K562 (cell line): Measurements from ENCODE around the gene NCAPG2. TPM values are rescaled to one million over a fixed set of nuclear protein-coding genes. Genes with fewer than 3 reads are reported as not detected.

ENCODE experiments used
- CHAMP1 ChIP-seq: fragments of 450-650 bp; IDR thresholded peaks from 2 replicates; pipeline ENCODE4 v1.6.1; 2016; ENCODE audit warnings: mild to moderate bottlenecking
- CHD1 ChIP-seq: fragments of 200-600 bp; sonication (generic); IDR thresholded peaks from one replicate; pipeline ENCODE4 v1.6.1; 2012; ENCODE audit warnings: mild to moderate bottlenecking, moderate library complexity, low read length, inconsistent platforms
- IFI16 ChIP-seq: fragments of 250-450 bp; sonication (Bioruptor Pico); IDR thresholded peaks from 2 replicates; pipeline ENCODE4 v2.1.2; 2022; ENCODE audit warnings: mild to moderate bottlenecking, inconsistent platforms
- JUN ChIP-seq, 2 experiments: sonication (generic) in 1 of 2; formaldehyde crosslinking in 1 of 2; IDR thresholded peaks; 2 replicates each; pipeline versions ENCODE4 v1.6.1 to v1.8.0; 2012 to 2022; ENCODE audit warnings: borderline replicate concordance in 2 of 2, mild to moderate bottlenecking in 2 of 2, improper control_type of control experiment in 1 of 2, low read depth in 1 of 2, low read length in 1 of 2, missing genetic modification reagents in 1 of 2
- NBN ChIP-seq: fragments of 450-650 bp; IDR thresholded peaks from 2 replicates; pipeline ENCODE4 v1.6.1; 2016; ENCODE audit warnings: low read depth, mild to moderate bottlenecking
- POLR2B ChIP-seq: fragments of 450-650 bp; IDR thresholded peaks from 2 replicates; pipeline ENCODE4 v1.6.1; 2018; ENCODE audit warnings: low read depth; ENCODE audit not compliant: partially characterized antibody
- SUPT5H ChIP-seq: fragments of 450-650 bp; IDR thresholded peaks from 2 replicates; pipeline ENCODE4 v1.6.1; 2016
- TAF15 ChIP-seq: fragments of 200-400 bp; formaldehyde crosslinking; IDR thresholded peaks from 2 replicates; pipeline ENCODE4 v1.6.1; 2017; ENCODE audit warnings: mild to moderate bottlenecking, low read depth, low read length, moderate library complexity
- TBL1XR1 ChIP-seq, 2 experiments: IDR thresholded peaks; 2 replicates each; pipeline ENCODE4 v1.6.1; 2012; ENCODE audit warnings: improper control_type of control experiment in 2 of 2, low read length in 2 of 2, mild to moderate bottlenecking in 1 of 2
- ZNF124 ChIP-seq: sonication (generic); formaldehyde crosslinking; IDR thresholded peaks from 2 replicates; pipeline ENCODE4 v1.8.1; 2022; ENCODE audit warnings: missing genetic modification reagents
- ZNF274 ChIP-seq: IDR thresholded peaks from 2 replicates; pipeline ENCODE4 v1.6.1; 2011; ENCODE audit warnings: low read depth, mild to moderate bottlenecking, low read length, moderate library complexity, borderline replicate concordance
- ZNF41 ChIP-seq: fragments of 250-450 bp; sonication (Bioruptor Pico); conservative IDR thresholded peaks from 2 replicates; pipeline ENCODE4 v1.4.0; 2020; ENCODE audit warnings: mild to moderate bottlenecking
- ZNF445 ChIP-seq: fragments of 250-450 bp; sonication (Bioruptor Pico); IDR thresholded peaks from 2 replicates; pipeline ENCODE4 v1.4.0; 2020; ENCODE audit warnings: low read depth, mild to moderate bottlenecking, moderate library complexity
- ZNF79 ChIP-seq: fragments of 250-450 bp; sonication (Bioruptor Pico); IDR thresholded peaks from 2 replicates; pipeline ENCODE4 v1.4.0; 2020; ENCODE audit warnings: low read depth, mild to moderate bottlenecking, moderate library complexity
- polyA plus RNA-seq, 8 experiments: library from polyadenylated mRNA; depleted of rRNA in 4 of 8; stranded (reverse) in 5 of 8; unstranded in 3 of 8; fragments of >200 nt; fragmentation: Nextera tagmentation in 2 of 8; fragmentation: Illumina TruSeq in 1 of 8; extraction: Ambion mirVana in 2 of 8; extraction: Trizol in 1 of 8; gene quantifications; 2 replicates each; pipeline versions ENCODE4 v1.2.1 to v1.2.3, GENCODE V29; 2011 to 2014; ENCODE audit warnings: inconsistent platforms in 1 of 8, missing spikeins in 1 of 8
- total RNA-seq, 7 experiments: library from RNA; depleted of rRNA in 6 of 7; stranded (reverse); fragments of >200 nt in 6 of 7; fragmentation: Illumina TruSeq in 2 of 7; extraction: Trizol in 2 of 7; gene quantifications; 2 replicates each; pipeline versions ENCODE4 v1.2.1 to v1.2.3, GENCODE V29; 2011 to 2021; ENCODE audit warnings: low replicate concordance in 1 of 7
- TF ChIP-seq, protein P1 (sequence below): sonication (generic); formaldehyde crosslinking; IDR thresholded peaks from 2 replicates; pipeline ENCODE4 v1.8.1; 2023; ENCODE audit warnings: missing genetic modification reagents, mild to moderate bottlenecking, borderline replicate concordance
- TF ChIP-seq, protein P2 (sequence below): sonication (generic); formaldehyde crosslinking; IDR thresholded peaks from 2 replicates; pipeline ENCODE4 v1.8.0; 2023; ENCODE audit warnings: mild to moderate bottlenecking, missing genetic modification reagents

The NCAPG2 gene
- total and polyA plus RNA-seq, 9 of the 15 experiments (the other 6 are each of a cell fraction or from before 2014, with no cell fraction given) = 21.5 to 127 (median 86.1) TPM

DNA sequence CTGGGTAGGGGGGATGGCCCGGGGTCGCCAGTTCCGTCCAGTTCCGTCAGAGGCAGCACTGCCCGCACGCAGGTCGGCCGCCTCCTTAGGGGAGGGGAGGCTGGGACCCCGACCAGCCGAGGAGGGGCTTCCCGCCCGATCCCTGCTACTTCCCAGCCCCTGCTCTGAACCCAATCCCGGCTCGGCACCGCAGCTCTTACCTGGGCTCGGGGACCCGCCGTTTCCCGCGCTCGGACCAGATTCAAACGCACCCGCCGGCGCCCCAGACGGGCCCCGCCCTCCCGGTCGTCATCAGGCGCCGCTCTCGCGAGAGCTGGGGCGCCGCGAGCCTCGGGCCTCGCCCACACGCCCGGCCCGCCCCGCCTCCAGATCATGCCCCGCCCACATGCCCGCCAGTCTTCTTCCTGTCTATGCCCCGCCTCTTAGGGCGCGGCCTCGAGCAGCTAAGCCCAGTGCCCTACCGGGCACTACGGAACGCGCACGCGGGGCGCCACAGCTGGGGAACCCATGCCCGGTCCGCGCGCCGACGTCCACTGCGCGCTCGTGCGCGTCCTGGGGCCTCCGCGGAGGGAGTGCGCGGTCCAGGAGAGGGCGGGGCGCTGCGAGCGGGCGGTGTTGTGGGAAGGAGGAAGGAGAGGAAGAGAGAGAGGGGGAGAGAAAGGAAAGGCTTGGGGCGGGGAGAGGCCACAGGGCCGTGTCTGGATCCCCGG lies at the start of gene NCAPG2 (continued):
- TF ChIP-seq, protein P1, sequence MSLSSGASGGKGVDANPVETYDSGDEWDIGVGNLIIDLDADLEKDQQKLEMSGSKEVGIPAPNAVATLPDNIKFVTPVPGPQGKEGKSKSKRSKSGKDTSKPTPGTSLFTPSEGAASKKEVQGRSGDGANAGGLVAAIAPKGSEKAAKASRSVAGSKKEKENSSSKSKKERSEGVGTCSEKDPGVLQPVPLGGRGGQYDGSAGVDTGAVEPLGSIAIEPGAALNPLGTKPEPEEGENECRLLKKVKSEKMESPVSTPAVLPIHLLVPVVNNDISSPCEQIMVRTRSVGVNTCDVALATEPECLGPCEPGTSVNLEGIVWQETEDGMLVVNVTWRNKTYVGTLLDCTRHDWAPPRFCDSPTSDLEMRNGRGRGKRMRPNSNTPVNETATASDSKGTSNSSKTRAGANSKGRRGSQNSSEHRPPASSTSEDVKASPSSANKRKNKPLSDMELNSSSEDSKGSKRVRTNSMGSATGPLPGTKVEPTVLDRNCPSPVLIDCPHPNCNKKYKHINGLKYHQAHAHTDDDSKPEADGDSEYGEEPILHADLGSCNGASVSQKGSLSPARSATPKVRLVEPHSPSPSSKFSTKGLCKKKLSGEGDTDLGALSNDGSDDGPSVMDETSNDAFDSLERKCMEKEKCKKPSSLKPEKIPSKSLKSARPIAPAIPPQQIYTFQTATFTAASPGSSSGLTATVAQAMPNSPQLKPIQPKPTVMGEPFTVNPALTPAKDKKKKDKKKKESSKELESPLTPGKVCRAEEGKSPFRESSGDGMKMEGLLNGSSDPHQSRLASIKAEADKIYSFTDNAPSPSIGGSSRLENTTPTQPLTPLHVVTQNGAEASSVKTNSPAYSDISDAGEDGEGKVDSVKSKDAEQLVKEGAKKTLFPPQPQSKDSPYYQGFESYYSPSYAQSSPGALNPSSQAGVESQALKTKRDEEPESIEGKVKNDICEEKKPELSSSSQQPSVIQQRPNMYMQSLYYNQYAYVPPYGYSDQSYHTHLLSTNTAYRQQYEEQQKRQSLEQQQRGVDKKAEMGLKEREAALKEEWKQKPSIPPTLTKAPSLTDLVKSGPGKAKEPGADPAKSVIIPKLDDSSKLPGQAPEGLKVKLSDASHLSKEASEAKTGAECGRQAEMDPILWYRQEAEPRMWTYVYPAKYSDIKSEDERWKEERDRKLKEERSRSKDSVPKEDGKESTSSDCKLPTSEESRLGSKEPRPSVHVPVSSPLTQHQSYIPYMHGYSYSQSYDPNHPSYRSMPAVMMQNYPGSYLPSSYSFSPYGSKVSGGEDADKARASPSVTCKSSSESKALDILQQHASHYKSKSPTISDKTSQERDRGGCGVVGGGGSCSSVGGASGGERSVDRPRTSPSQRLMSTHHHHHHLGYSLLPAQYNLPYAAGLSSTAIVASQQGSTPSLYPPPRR = peak; percentile 94; the same call in 1 of the 2 replicates
- TF ChIP-seq TAF15 (no peak), TBL1XR1 (IDR thresholded peaks at IDR 0.05; ENCODE audit: low read length in 2 of 2) (peak; percentile 18 to 23; a peak in 1 of 4 replicates), NBN (peak; percentile 86), JUN (IDR thresholded peaks at IDR 0.05; ENCODE audit: borderline replicate concordance, low read depth, low read length) (peak; percentile 79), JUN (CRISPR knock-in tag; IDR thresholded peaks at IDR 0.05; ENCODE audit: borderline replicate concordance) (no peak), SUPT5H (peak; percentile 97), ZNF41 (CRISPR knock-in tag) (no peak), CHAMP1 (no peak), ZNF274 (no peak), CHD1 (no peak), ZNF124 (CRISPR knock-in tag) (no peak), IFI16 (no peak), ZNF79 (CRISPR knock-in tag) (no peak), POLR2B (peak; percentile 95), ZNF445 (CRISPR knock-in tag) (no peak)
- TF ChIP-seq, protein P2, sequence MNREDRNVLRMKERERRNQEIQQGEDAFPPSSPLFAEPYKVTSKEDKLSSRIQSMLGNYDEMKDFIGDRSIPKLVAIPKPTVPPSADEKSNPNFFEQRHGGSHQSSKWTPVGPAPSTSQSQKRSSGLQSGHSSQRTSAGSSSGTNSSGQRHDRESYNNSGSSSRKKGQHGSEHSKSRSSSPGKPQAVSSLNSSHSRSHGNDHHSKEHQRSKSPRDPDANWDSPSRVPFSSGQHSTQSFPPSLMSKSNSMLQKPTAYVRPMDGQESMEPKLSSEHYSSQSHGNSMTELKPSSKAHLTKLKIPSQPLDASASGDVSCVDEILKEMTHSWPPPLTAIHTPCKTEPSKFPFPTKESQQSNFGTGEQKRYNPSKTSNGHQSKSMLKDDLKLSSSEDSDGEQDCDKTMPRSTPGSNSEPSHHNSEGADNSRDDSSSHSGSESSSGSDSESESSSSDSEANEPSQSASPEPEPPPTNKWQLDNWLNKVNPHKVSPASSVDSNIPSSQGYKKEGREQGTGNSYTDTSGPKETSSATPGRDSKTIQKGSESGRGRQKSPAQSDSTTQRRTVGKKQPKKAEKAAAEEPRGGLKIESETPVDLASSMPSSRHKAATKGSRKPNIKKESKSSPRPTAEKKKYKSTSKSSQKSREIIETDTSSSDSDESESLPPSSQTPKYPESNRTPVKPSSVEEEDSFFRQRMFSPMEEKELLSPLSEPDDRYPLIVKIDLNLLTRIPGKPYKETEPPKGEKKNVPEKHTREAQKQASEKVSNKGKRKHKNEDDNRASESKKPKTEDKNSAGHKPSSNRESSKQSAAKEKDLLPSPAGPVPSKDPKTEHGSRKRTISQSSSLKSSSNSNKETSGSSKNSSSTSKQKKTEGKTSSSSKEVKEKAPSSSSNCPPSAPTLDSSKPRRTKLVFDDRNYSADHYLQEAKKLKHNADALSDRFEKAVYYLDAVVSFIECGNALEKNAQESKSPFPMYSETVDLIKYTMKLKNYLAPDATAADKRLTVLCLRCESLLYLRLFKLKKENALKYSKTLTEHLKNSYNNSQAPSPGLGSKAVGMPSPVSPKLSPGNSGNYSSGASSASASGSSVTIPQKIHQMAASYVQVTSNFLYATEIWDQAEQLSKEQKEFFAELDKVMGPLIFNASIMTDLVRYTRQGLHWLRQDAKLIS (CRISPR knock-in tag) = peak; percentile 41; the same call in 1 of the 2 replicates
